Fibroblast of the aortic adventitia (primary cell): ENCODE data around the gene RASSF3. TPM values are rescaled to one million over a fixed set of nuclear protein-coding genes. Genes with fewer than 3 reads are reported as not detected.

Experiments used
- DNase-seq: peaks from one replicate; pipeline ENCODE4 v3.0.0-alpha.2; 2010; ENCODE audit warnings: low read depth
- H3K4me3 ChIP-seq: 2 replicates; pipeline ENCODE4 v1.5.1; 2011; ENCODE audit warnings: low read depth, mild to moderate bottlenecking, control low read depth, low read length, moderate library complexity
- CTCF ChIP-seq: IDR thresholded peaks from 2 replicates; pipeline ENCODE4 v1.5.1; 2011; ENCODE audit warnings: mild to moderate bottlenecking, low read length, control low read depth, inconsistent platforms; ENCODE audit not compliant: insufficient read depth
- total RNA-seq: library from RNA; depleted of rRNA; stranded (reverse); fragments of >200 nt; gene quantifications from 2 replicates; pipeline ENCODE4 v1.2.3, GENCODE V29; 2012; ENCODE audit warnings: low replicate concordance

The RASSF3 gene
- total RNA-seq, 1 donor: 13.6 TPM

GRCh38 chr12:64667793-64668192, 57.5 kb downstream of the RASSF3 start:
- DNase-seq: no peak
- H3K4me3 ChIP-seq: no peak overlapping the region
- TF ChIP-seq CTCF: no peak

- no peak for TF ChIP-seq CTCF
- no peak for DNase-seq
These were observed 59.1 kb downstream of the RASSF3 start for GRCh38 chr12:64669270-64669842.

GRCh38 chr12:64670019-64670418, 59.7 kb downstream of the RASSF3 start:
- TF ChIP-seq CTCF: no peak
- DNase-seq: no peak
- no peak overlapping the region for H3K4me3 ChIP-seq

More at GRCh38 chr12:64669270-64669842, 59.1 kb downstream of the RASSF3 start:
- no peak overlapping the region for H3K4me3 ChIP-seq

GRCh38 chr12:64670919-64671639, 60.8 kb downstream of the RASSF3 start:
- TF ChIP-seq CTCF: no peak
- no peak overlapping the region for H3K4me3 ChIP-seq

GRCh38 chr12:64671681-64672080, 61.4 kb downstream of the RASSF3 start:
- TF ChIP-seq CTCF: no peak
- no peak overlapping the region for H3K4me3 ChIP-seq
- no peak for DNase-seq

More at GRCh38 chr12:64670919-64671639, 60.8 kb downstream of the RASSF3 start:
- DNase-seq: peak; percentile 68

- peak; percentile 30 for DNase-seq
- H3K4me3 ChIP-seq: no peak overlapping the region
- no peak for TF ChIP-seq CTCF
These were observed 62.7 kb downstream of the RASSF3 start for GRCh38 chr12:64672925-64673409.
